ENCODE results near the gene P4HA3. TPM values are rescaled to one million over a fixed set of nuclear protein-coding genes. Genes with fewer than 3 reads are reported as not detected.
A peak's percentile ranks its signal among the peaks of the same experiment; 100 is the strongest.

P4HA3 gene
- total and polyA plus RNA-seq, 9 of the 15 experiments (the other 6 are each of a cell fraction or from before 2014, with no cell fraction given): 0.01 to 0.03 TPM; not detected in 7

GRCh38 chr11:74311352-74311926 lies at the start of gene P4HA3 (continued):
- no peak for TF ChIP-seq THRA (IDR thresholded peaks at IDR 0.05)
- no peak for TF ChIP-seq SMAD3 (CRISPR knock-in tag; conservative IDR thresholded peaks at IDR 0.05)
- TF ChIP-seq VEZF1 (CRISPR knock-in tag; IDR thresholded peaks at IDR 0.05): peak; percentile 26; the same call in 1 of the 2 replicates
- TF ChIP-seq ZNF165 (CRISPR knock-in tag; IDR thresholded peaks at IDR 0.05; ENCODE audit: borderline replicate concordance): no peak
- no peak for TF ChIP-seq ELF1 (tag; IDR thresholded peaks at IDR 0.05)
- no peak for TF ChIP-seq FOS (IDR thresholded peaks at IDR 0.05; ENCODE audit: extremely low read depth, insufficient read length)
- TF ChIP-seq PCBP1 (IDR thresholded peaks at IDR 0.05; ENCODE audit: low read depth, low read length, poor library complexity, severe bottlenecking): no peak
- no peak for TF ChIP-seq ZBTB12 (CRISPR knock-in tag; IDR thresholded peaks at IDR 0.05)
- TF ChIP-seq MTA2 (IDR thresholded peaks at IDR 0.05; ENCODE audit: low read depth): no peak
- no peak for TF ChIP-seq TEAD1 (CRISPR knock-in tag; IDR thresholded peaks at IDR 0.05)
- TF ChIP-seq ZNF408 (CRISPR knock-in tag; IDR thresholded peaks at IDR 0.05; ENCODE audit: low read depth): no peak
- TF ChIP-seq MED1 (CRISPR knock-in tag; IDR thresholded peaks at IDR 0.05; ENCODE audit: borderline replicate concordance): no peak
- no peak for TF ChIP-seq ZBTB7A (IDR thresholded peaks at IDR 0.05; ENCODE audit: borderline replicate concordance, control insufficient read depth, low read depth, low read length)
- no peak for TF ChIP-seq HNRNPUL1 (IDR thresholded peaks at IDR 0.05; ENCODE audit: low read length)
- TF ChIP-seq JUNB (CRISPR knock-in tag; conservative IDR thresholded peaks at IDR 0.05): no peak
- TF ChIP-seq HOMEZ (CRISPR knock-in tag; IDR thresholded peaks at IDR 0.05): no peak
- no peak for TF ChIP-seq CBX5 (IDR thresholded peaks at IDR 0.05; ENCODE audit: borderline replicate concordance, low read depth)
- no peak for TF ChIP-seq MIER1 (IDR thresholded peaks at IDR 0.05; ENCODE audit: low read depth)
- no peak for TF ChIP-seq ZFP91 (CRISPR knock-in tag; IDR thresholded peaks at IDR 0.05)
- TF ChIP-seq ATF7 (IDR thresholded peaks at IDR 0.05): no peak
- no peak for TF ChIP-seq MAFF (IDR thresholded peaks at IDR 0.05; ENCODE audit: low read length)
- TF ChIP-seq ZNF133 (CRISPR knock-in tag; IDR thresholded peaks at IDR 0.05): no peak
- TF ChIP-seq PYGO2 (tag; IDR thresholded peaks at IDR 0.05): no peak
- no peak for TF ChIP-seq SMARCA4 (IDR thresholded peaks at IDR 0.05)
